Endothelial cell of umbilical vein (primary cell): ENCODE measurements around the gene ZBTB7C.

Source experiments
- EZH2 ChIP-seq: IDR thresholded peaks from 2 replicates; pipeline ENCODE4 v1.6.1; 2012; ENCODE audit warnings: borderline replicate concordance, low read depth, mild to moderate bottlenecking, moderate library complexity, low read length, inconsistent platforms; ENCODE audit not compliant: severe bottlenecking
- GATA2 ChIP-seq: IDR thresholded peaks from 2 replicates; pipeline ENCODE4 v1.7.0; 2011; ENCODE audit warnings: low read depth, mild to moderate bottlenecking, moderate library complexity, mixed read lengths, low read length; ENCODE audit not compliant: insufficient read length, insufficient read depth
- JUN ChIP-seq: IDR thresholded peaks from 2 replicates; pipeline ENCODE4 v1.6.1; 2011; ENCODE audit warnings: borderline replicate concordance, low read depth; ENCODE audit not compliant: insufficient read length, insufficient read depth
- POLR2A ChIP-seq: IDR thresholded peaks from 2 replicates; pipeline ENCODE4 v1.6.1; 2012; ENCODE audit warnings: low read depth, mild to moderate bottlenecking, control low read depth, low read length
- POLR2AphosphoS5 ChIP-seq: IDR thresholded peaks from 2 replicates; pipeline ENCODE4 v1.6.1; 2012; ENCODE audit warnings: low read depth, mild to moderate bottlenecking, control low read depth, low read length, moderate library complexity; ENCODE audit not compliant: insufficient read depth
- TF ChIP-seq, protein P1 (sequence below), 2 donors: IDR thresholded peaks; 1 replicate in 1 of 2; 2 replicates in 1 of 2; pipeline ENCODE4 v1.5.1; 2011; ENCODE audit warnings: low read length in 2 of 2, mild to moderate bottlenecking in 2 of 2, moderate library complexity in 2 of 2, control low read depth in 1 of 2, inconsistent platforms in 1 of 2, low read depth in 1 of 2; ENCODE audit not compliant: insufficient read depth in 1 of 2; ENCODE audit errors: extremely low read depth in 1 of 2
- TF ChIP-seq, protein P2 (sequence below): IDR thresholded peaks from 2 replicates; pipeline ENCODE4 v1.6.1; 2011; ENCODE audit not compliant: insufficient read depth, insufficient read length

GRCh38 chr18:48170651-48171050 lies 238.5 kb downstream of the ZBTB7C start:
- no peak for TF ChIP-seq POLR2A
- TF ChIP-seq, protein P1, sequence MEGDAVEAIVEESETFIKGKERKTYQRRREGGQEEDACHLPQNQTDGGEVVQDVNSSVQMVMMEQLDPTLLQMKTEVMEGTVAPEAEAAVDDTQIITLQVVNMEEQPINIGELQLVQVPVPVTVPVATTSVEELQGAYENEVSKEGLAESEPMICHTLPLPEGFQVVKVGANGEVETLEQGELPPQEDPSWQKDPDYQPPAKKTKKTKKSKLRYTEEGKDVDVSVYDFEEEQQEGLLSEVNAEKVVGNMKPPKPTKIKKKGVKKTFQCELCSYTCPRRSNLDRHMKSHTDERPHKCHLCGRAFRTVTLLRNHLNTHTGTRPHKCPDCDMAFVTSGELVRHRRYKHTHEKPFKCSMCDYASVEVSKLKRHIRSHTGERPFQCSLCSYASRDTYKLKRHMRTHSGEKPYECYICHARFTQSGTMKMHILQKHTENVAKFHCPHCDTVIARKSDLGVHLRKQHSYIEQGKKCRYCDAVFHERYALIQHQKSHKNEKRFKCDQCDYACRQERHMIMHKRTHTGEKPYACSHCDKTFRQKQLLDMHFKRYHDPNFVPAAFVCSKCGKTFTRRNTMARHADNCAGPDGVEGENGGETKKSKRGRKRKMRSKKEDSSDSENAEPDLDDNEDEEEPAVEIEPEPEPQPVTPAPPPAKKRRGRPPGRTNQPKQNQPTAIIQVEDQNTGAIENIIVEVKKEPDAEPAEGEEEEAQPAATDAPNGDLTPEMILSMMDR (IDR thresholded peaks at IDR 0.05; ENCODE audit: extremely low read depth in 1 of 2, insufficient read depth in 1 of 2, low read depth in 1 of 2, low read length in 2 of 2), result no peak
- no peak for TF ChIP-seq POLR2AphosphoS5
- no peak for TF ChIP-seq JUN
- no peak for TF ChIP-seq EZH2
- TF ChIP-seq, protein P2, sequence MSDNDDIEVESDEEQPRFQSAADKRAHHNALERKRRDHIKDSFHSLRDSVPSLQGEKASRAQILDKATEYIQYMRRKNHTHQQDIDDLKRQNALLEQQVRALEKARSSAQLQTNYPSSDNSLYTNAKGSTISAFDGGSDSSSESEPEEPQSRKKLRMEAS, result no peak
- TF ChIP-seq GATA2, result no peak
